HL-60 (cell line): ENCODE results near the gene KRTAP5-2.

ENCODE experiments used
- CTCF ChIP-seq: IDR thresholded peaks from one replicate; pipeline ENCODE4 v1.5.1; 2011; ENCODE audit warnings: low read length, control low read depth, inconsistent platforms; ENCODE audit not compliant: insufficient read depth
- POLR2AphosphoS5 ChIP-seq: IDR thresholded peaks from 2 replicates; pipeline ENCODE4 v1.6.1; 2012; ENCODE audit warnings: low read depth
- REST ChIP-seq: IDR thresholded peaks from 2 replicates; pipeline ENCODE4 v1.6.1; 2012; ENCODE audit warnings: low read depth; ENCODE audit not compliant: insufficient replicate concordance
- SPI1 ChIP-seq: IDR thresholded peaks from 2 replicates; pipeline ENCODE4 v1.6.1; 2012; ENCODE audit warnings: low read depth, mild to moderate bottlenecking, borderline replicate concordance

- TF ChIP-seq CTCF, result no peak
- no peak for TF ChIP-seq SPI1
- TF ChIP-seq POLR2AphosphoS5, result no peak
- no peak for TF ChIP-seq REST
Observed at GRCh38 chr11:1562469-1563148, 35.5 kb downstream of the KRTAP5-2 start.
